Smooth muscle cell (in vitro differentiated cells): ENCODE data around the gene EPN2. TPM values are rescaled to one million over a fixed set of nuclear protein-coding genes. Genes with fewer than 3 reads are reported as not detected.

Source experiments
- DNase-seq: peaks from one replicate; lab custom pipeline; 2025; ENCODE audit not compliant: unreplicated experiment; lab: John Stamatoyannopoulos, UW
- H2AFZ ChIP-seq: fragments of 200-600 bp; sonication (generic); 2 replicates; pipeline ENCODE4 v1.6.0; 2016; ENCODE audit warnings: antibody characterized with exemption, low read depth, mild to moderate bottlenecking
- H3F3A ChIP-seq: fragments of 200-600 bp; sonication (generic); 2 replicates; pipeline ENCODE4 v1.6.0; 2017; ENCODE audit warnings: antibody characterized with exemption, low read depth
- H3K27ac ChIP-seq: fragments of 200-600 bp; sonication (generic); 2 replicates; pipeline ENCODE4 v1.5.1; 2016; ENCODE audit warnings: low read depth, mild to moderate bottlenecking
- H3K27me3 ChIP-seq: fragments of 200-600 bp; sonication (generic); 2 replicates; pipeline ENCODE4 v1.6.1; 2016; ENCODE audit warnings: low read depth, mild to moderate bottlenecking
- H3K36me3 ChIP-seq: fragments of 200-600 bp; sonication (generic); 2 replicates; pipeline ENCODE4 v1.5.1; 2016; ENCODE audit warnings: low read depth
- H3K4me1 ChIP-seq: fragments of 200-600 bp; sonication (generic); 2 replicates; pipeline ENCODE4 v1.5.1; 2016; ENCODE audit warnings: low read depth
- H3K4me2 ChIP-seq: fragments of 200-600 bp; sonication (generic); 2 replicates; pipeline ENCODE4 v1.6.0; 2016; ENCODE audit warnings: mild to moderate bottlenecking
- H3K4me3 ChIP-seq: fragments of 200-600 bp; sonication (generic); 2 replicates; pipeline ENCODE4 v1.5.1; 2016; ENCODE audit warnings: mild to moderate bottlenecking
- H3K79me2 ChIP-seq: fragments of 200-600 bp; sonication (generic); 2 replicates; pipeline ENCODE4 v1.6.0; 2016; ENCODE audit warnings: low read depth, mild to moderate bottlenecking
- H3K9ac ChIP-seq: fragments of 200-600 bp; sonication (generic); 2 replicates; pipeline ENCODE4 v1.6.0; 2016; ENCODE audit warnings: low read depth
- H3K9me3 ChIP-seq: fragments of 200-600 bp; sonication (generic); replicated peaks from 2 replicates; pipeline ENCODE4 v1.5.1; 2016; ENCODE audit warnings: low read depth
- H4K20me1 ChIP-seq: fragments of 200-600 bp; sonication (generic); 2 replicates; pipeline ENCODE4 v1.6.0; 2016; ENCODE audit warnings: low read depth
- CTCF ChIP-seq: fragments of 200-600 bp; sonication (generic); IDR thresholded peaks from 2 replicates; pipeline ENCODE4 v1.5.1; 2017; ENCODE audit warnings: borderline replicate concordance, mild to moderate bottlenecking, antibody characterized with exemption; ENCODE audit not compliant: insufficient read depth, poor library complexity, severe bottlenecking
- WGBS: methylation state at CpG from one replicate; pipeline ENCODE4 v1.1.7; 2016; ENCODE audit warnings: low lambda C conversion rate; 5-methylcytosine and 5-hydroxymethylcytosine counted together
- polyA plus RNA-seq: library from polyadenylated mRNA; unstranded; fragments of >200 nt; fragmentation: Nextera tagmentation; extraction: Ambion mirVana; gene quantifications from 2 replicates; pipeline ENCODE4 v1.2.1, GENCODE V29; 2016
- total RNA-seq: library from RNA; depleted of rRNA; stranded (reverse); fragments of >200 nt; gene quantifications from 2 replicates; pipeline ENCODE4 v1.2.3, GENCODE V29; 2014

Gene EPN2
- total and polyA plus RNA-seq, 2 experiments from 2014 or later = 27.6 to 46.7 TPM

- H3K9ac ChIP-seq = no peak overlapping the region
- no peak overlapping the region for H3K4me3 ChIP-seq
- no peaks in the 10 kb centered on the region for H3F3A ChIP-seq
- H3K79me2 ChIP-seq = no peaks in the 10 kb centered on the region
- WGBS = 90% methylated on average over 6 of the region's 6 CpGs
- peaks cover 3% of the 10 kb centered on the region for H3K36me3 ChIP-seq
- no peak for DNase-seq
- no peaks in the 10 kb centered on the region for H3K9me3 ChIP-seq
- no peaks in the 10 kb centered on the region for H3K4me1 ChIP-seq
- H3K27ac ChIP-seq = no peak overlapping the region
- TF ChIP-seq CTCF = no peak
- no peak overlapping the region for H2AFZ ChIP-seq
- no peak overlapping the region for H3K4me2 ChIP-seq
- H4K20me1 ChIP-seq = no peaks in the 10 kb centered on the region
- no peaks in the 10 kb centered on the region for H3K27me3 ChIP-seq
Observed at GRCh38 chr17:19332371-19333131, 95.4 kb downstream of the EPN2 start.

GRCh38 chr17:19333132-19333440 is 95.9 kb downstream of the EPN2 start:
- H3K9ac ChIP-seq = no peak overlapping the region
- no peak overlapping the region for H3K4me2 ChIP-seq
- no peak for TF ChIP-seq CTCF
- H3K27me3 ChIP-seq = no peaks in the 10 kb centered on the region
- no peak overlapping the region for H3K27ac ChIP-seq
- 100% methylated on average over 1 of the region's 1 CpG for WGBS
- no peak for DNase-seq
- H3K9me3 ChIP-seq = no peaks in the 10 kb centered on the region
- no peaks in the 10 kb centered on the region for H3K4me1 ChIP-seq
- H3K79me2 ChIP-seq = no peaks in the 10 kb centered on the region
- H3K4me3 ChIP-seq = no peak overlapping the region
- no peaks in the 10 kb centered on the region for H3F3A ChIP-seq
- H3K36me3 ChIP-seq = peaks cover 3% of the 10 kb centered on the region
- no peaks in the 10 kb centered on the region for H4K20me1 ChIP-seq
- H2AFZ ChIP-seq = no peak overlapping the region

- no peak overlapping the region for H3K9ac ChIP-seq
- no peak overlapping the region for H3K4me3 ChIP-seq
- no peaks in the 10 kb centered on the region for H3F3A ChIP-seq
- no peaks in the 10 kb centered on the region for H3K9me3 ChIP-seq
- no peak for DNase-seq
- no peak overlapping the region for H3K4me2 ChIP-seq
- H2AFZ ChIP-seq = no peak overlapping the region
- no peaks in the 10 kb centered on the region for H3K79me2 ChIP-seq
- H3K27ac ChIP-seq = no peak overlapping the region
- peaks cover 3% of the 10 kb centered on the region for H3K36me3 ChIP-seq
- TF ChIP-seq CTCF = no peak
- H4K20me1 ChIP-seq = no peaks in the 10 kb centered on the region
- H3K4me1 ChIP-seq = no peaks in the 10 kb centered on the region
- H3K27me3 ChIP-seq = no peaks in the 10 kb centered on the region
- 91% methylated on average over 12 of the region's 12 CpGs for WGBS
Observed at GRCh38 chr17:19333736-19334290, 96.6 kb downstream of the EPN2 start.

- H2AFZ ChIP-seq = no peak overlapping the region
- TF ChIP-seq CTCF = no peak
- no peak overlapping the region for H3K9ac ChIP-seq
- H3K27ac ChIP-seq = no peak overlapping the region
- H3K4me1 ChIP-seq = no peaks in the 10 kb centered on the region
- no peaks in the 10 kb centered on the region for H3F3A ChIP-seq
- WGBS = 98% methylated on average over 6 of the region's 6 CpGs
- no peaks in the 10 kb centered on the region for H3K79me2 ChIP-seq
- no peaks in the 10 kb centered on the region for H3K9me3 ChIP-seq
- H4K20me1 ChIP-seq = no peaks in the 10 kb centered on the region
- no peaks in the 10 kb centered on the region for H3K27me3 ChIP-seq
- H3K36me3 ChIP-seq = peaks cover 3% of the 10 kb centered on the region
- no peak overlapping the region for H3K4me3 ChIP-seq
- no peak overlapping the region for H3K4me2 ChIP-seq
- no peak for DNase-seq
Observed at GRCh38 chr17:19334331-19334730, 97.2 kb downstream of the EPN2 start.
